ENCODE measurements around the gene ARID1A.
"Not testable (repeated sequence)": the region's sequence is repeated elsewhere in the genome, so short reads cannot be mapped to it uniquely, and the experiment has no call there.

The ARID1A gene

DNA sequence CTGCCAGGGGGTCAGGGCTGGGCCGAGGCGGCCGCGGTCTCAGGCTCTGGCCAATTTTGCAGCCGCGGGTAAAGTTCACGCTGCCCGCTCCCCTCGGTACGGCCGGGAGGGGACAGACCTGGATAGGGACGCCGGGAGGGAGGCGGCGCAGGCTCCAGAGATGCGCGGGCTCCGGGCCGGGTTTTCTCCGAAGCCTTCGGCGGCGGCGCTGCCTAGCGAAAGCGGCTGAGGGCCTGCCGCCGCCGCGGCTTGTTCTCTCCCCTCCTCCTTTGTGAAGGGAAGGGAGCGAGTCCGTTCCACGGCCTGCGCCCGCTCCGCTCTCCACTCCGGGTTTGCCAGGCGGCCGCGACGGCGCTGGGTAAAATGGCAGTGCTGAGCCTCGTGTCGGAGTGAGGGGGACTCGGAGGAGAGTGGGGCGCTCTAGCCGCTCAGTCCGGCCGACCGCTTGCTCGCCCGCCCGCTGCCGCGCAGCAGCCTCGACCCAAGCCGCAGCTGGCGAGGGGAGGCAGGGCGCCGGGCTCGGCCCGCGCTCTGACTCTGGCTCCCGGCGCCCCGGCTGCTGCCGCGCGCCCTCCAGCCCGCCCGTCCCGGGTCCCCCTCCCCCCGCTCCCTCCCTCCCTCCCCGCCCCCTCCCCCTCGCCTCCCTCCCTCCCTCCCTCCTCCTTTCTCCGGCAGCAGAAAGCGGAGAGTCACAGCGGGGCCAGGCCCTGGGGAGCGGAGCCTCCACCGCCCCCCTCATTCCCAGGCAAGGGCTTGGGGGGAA, at the start of gene ARID1A:
Gene ARID1A (plus strand): TSS at position 660 of the 763 bp plus-strand sequence. CDS start 389 bp downstream, outside the sequence.
- peak; percentile 90 to 93 for DNase-seq

- no peak for DNase-seq
Observed at GRCh38 chr1:26664802-26665201, 31.0 kb upstream of the ARID1A start.

DNA sequence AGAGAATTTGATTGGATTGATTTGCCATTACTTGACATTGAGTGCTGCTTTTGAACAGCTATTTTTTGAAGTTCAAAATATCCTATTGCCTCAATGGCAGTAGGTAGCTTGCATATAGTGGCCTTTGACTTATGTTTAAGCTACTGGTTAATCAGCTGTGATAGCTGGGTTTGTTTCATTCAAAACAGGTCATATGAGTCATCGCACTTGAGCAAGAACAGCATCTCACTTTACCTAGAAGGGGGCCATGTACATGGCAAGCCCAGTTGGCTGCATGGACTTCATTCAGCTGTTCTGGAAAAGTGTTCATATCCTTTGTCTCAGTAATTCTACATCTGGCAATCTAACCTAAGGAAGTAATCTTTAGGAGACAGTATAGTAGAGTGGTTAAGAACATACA, 29.0 kb upstream of the ARID1A start:
- no peak for DNase-seq

DNA sequence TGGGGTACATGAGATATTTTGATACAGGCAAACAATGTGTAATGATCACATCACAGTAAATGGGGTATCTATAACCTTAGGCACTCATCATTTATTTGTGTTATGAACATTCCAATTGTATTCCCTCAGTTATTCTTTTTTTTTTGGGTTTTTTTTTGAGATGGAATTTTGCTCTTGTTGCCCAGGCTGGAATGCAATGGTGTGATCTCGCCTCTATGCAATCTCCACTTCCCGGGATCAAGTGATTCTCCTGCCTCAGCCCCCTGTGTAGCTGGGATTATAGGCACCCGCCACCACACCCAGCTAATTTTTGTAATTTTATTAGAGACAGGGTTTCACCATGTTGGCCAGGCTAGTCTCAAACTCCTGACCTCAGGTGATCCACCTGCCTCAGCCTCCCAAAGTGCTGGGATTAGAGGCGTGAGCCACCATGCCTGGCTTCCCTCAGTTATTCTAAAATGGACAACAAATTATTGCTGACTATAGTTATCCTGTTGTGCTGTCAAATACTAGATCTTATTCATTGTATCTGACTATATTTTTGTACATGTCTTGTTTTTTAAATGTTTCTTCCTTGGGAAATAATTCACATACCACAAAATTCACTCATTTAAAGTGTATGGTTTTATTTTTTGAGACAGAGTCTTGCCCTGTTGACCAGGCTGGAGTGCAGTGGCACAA, 27.6 kb upstream of the ARID1A start:
- not testable (repeated sequence) for DNase-seq

DNA sequence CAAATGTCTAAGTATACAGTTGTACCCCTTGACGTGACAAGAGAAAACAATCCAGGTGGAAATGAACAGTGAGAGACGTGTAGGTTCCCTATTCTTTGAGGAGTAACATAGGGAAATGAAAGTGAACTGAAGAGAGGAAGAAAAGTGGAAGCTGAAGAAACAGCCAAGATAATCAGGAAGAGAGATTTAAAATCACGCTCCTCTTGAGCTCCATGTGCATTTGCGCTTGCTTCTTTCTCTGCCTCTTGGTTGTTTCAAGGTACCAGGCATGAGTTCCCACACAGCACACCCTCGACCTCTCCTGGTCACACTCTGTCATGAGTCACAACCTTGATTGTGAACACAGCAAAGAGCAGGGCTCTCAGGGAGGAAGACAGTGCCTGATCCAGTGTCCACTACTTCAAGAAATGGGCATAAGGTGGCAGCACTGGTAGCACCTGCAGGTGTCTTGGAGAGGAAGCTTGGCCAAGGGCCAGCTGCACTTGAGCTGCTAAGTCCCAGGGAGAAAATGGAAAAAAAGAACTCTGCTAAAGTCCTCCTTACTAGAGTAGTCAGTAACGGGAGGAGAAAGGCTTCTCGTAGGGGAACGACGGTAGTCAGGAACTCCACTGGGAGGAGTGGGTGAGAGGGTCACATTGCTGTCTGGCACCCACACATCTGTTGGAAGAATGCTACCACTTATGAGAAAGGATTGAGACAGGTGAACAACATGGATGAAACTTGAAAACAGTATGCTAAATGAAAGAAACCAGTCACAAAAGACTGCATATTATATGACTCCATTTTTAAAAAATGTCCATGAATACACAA, 18.3 kb upstream of the ARID1A start:
- peak; percentile 52 to 64 for DNase-seq

DNA sequence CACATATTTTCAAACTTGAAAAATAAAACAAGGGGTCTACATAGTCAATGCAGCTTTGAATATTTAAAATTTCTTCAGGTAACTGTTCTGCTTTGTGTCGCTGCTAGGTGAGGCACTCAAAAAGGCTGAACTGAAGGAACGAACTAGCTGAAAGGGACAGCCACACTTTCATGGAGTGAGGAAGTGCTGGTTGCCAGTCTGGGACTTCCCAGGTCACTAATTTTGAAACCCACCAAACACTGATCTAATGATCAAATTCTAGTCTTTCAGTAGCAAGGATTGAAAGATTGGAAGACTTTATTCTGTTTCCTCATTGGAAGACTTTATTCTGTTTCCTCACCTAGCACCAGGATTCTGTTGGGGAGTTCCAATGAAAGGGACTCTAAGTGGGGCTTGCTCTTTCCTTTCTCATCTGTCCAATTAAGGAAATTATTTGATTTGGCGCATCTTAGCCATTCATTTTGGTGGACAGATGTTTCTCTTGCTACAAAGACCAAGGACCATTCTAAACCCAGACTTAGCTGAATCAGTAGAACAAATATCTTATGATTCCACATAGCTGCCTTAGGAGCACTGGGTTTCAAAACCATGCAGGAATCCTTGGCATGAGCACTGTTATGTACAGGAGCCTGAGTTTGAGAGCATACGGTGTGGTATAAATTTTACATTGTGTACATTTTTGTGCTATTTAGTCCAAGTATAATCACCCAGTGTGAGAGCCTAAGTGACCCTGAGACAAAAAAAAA, 10.9 kb upstream of the ARID1A start:
- DNase-seq, result no peak

- no peak for DNase-seq
Observed at GRCh38 chr1:26686795-26687194, 9.0 kb upstream of the ARID1A start.

GRCh38 chr1:26689504-26689903, 6.3 kb upstream of the ARID1A start:
- no peak for DNase-seq

- no peak for DNase-seq
Observed at GRCh38 chr1:26690157-26690556, 5.7 kb upstream of the ARID1A start.

GRCh38 chr1:26690576-26691031, 5.2 kb upstream of the ARID1A start:
- DNase-seq, result no peak

DNA sequence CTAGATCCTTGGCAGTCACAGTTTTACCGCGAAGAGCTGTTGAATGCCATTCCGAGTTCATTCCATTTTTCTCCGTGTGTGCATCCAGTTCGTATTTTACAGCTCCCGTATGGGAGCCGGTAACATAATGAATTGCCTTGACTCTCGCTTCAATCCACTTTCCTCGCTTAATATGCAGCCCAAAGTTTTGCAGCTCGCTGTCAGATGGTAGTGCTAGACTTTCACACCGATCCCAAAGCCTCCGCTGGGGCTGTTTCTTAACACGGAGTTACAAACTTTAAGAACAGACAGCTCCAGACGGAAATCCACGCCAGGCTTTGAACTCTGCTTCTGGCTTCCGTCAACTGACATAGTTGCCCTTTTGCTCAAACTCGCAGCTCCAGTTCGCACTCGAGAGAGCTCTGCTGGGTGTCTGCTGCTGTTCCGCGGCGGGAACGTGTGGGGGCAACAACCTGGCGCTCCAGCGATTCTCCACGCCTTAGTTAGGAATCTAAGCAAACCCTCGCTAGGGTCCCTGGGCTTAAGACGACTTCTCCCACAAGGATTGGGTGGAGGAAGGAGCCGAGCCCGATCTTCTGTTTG, 3.5 kb upstream of the ARID1A start:
- DNase-seq, result peak; percentile 73 to 81

- DNase-seq, result peak; percentile 86 to 92
Observed at GRCh38 chr1:26692793-26693490, 2.9 kb upstream of the ARID1A start.

GRCh38 chr1:26693599-26694572, 1.9 kb upstream of the ARID1A start:
- DNase-seq, result peak in 1 of 2 experiments; percentile 20

- no peak for DNase-seq
Observed at GRCh38 chr1:26694638-26695355, 1.0 kb upstream of the ARID1A start.

DNA sequence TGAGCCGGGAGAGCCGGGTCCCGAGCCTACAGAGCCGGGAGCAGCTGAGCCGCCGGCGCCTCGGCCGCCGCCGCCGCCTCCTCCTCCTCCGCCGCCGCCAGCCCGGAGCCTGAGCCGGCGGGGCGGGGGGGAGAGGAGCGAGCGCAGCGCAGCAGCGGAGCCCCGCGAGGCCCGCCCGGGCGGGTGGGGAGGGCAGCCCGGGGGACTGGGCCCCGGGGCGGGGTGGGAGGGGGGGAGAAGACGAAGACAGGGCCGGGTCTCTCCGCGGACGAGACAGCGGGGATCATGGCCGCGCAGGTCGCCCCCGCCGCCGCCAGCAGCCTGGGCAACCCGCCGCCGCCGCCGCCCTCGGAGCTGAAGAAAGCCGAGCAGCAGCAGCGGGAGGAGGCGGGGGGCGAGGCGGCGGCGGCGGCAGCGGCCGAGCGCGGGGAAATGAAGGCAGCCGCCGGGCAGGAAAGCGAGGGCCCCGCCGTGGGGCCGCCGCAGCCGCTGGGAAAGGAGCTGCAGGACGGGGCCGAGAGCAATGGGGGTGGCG, 371 bp downstream of the ARID1A start:
- peak in 1 of 2 experiments; percentile 15 for DNase-seq

- peak; percentile 67 for DNase-seq
Observed at GRCh38 chr1:26696654-26697430, 1.0 kb downstream of the ARID1A start.

DNA sequence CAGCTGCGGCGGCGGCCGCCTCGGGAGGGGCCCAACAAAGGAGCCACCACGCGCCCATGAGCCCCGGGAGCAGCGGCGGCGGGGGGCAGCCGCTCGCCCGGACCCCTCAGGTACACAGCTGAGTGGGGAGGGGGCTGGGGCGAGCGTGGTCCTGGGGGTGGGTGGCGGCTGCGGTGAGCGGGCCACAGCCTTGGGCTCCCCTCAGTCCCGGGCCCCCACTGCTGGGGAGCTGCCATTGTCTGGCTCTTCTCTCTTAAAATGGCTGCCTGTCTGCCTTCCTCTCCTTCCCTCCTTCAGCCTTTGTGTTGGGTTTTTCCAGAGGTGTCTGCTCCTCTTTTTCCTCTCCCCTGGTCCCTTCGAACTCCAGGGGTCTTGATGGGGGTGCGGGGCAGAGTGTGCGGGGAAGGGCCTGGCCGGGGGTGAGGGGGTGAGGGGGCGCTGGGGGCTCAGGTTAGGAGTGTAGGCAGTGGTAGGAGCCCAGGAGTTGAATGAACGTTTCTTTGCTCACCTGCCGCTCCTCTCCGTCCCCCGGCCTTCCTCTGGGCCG, 1.7 kb downstream of the ARID1A start:
- DNase-seq, result peak; percentile 34

Data from activated CD4-positive, alpha-beta T cell treated with anti-CD3 and anti-CD28 coated beads, Interleukin-2, amount 50 U/mL, for 48 hours (primary cell).